HepG2 (cell line): Measurements from ENCODE around the gene LYSMD3. TPM values are rescaled to one million over a fixed set of nuclear protein-coding genes. Genes with fewer than 3 reads are reported as not detected.

Experiments used
- ATAC-seq: fragments of 200-7000 bp; cut with Tn5 transposase; 3 replicates; pipeline ENCODE4 v1.9.1; 2020; ENCODE audit warnings: mild to moderate bottlenecking, moderate library complexity
- BruUV-seq: library from RNA; stranded (reverse); fragments of 400-500 nt; replicated peaks from 2 replicates; lab custom pipeline; 2021; lab: Mats Ljungman, UMichigan
- CTCF ChIA-PET: fragments of 300-600 bp; formaldehyde crosslinking; extraction: SDS; loops from one replicate; lab custom pipeline; 2021; ENCODE audit warnings: low total read pairs, inconsistent platforms, low intra/inter-chr PET ratio; lab: Yijun Ruan, JAX
- POLR2A ChIA-PET: fragments of 350-600 bp; sonication (Branson Sonifier 250); formaldehyde crosslinking; loops from one replicate; lab custom pipeline; 2020; ENCODE audit warnings: antibody characterized with exemption, inconsistent platforms; lab: Yijun Ruan, JAX
- DNase-seq: peaks from one replicate; pipeline ENCODE4 v3.0.0-alpha.2; 2015; ENCODE audit warnings: low spot score
- FAIRE-seq: peaks from 3 replicates; lab custom pipeline; 2011; peaks lifted over from hg19 to GRCh38; lab: Jason Lieb, UNC
- H2AFZ ChIP-seq: one replicate; pipeline ENCODE4 v1.6.1; 2011; ENCODE audit warnings: low read length, inconsistent platforms
- H3K27ac ChIP-seq: fragments of 300-600 bp; 3 replicates; pipeline ENCODE4 v1.8.0; 2011; ENCODE audit warnings: mixed run types, mild to moderate bottlenecking, mixed read lengths, low read length, inconsistent platforms; ENCODE audit not compliant: insufficient read depth; ENCODE audit errors: extremely low read length
- H3K27me3 ChIP-seq, 2 experiments: fragments of 200-600 bp in 1 of 2; 2 replicates in 1 of 2; 3 replicates in 1 of 2; pipeline versions ENCODE4 v1.6.0 to v1.8.0; 2011; ENCODE audit warnings: low read length in 2 of 2, mild to moderate bottlenecking in 2 of 2, moderate library complexity in 2 of 2, inconsistent platforms in 1 of 2; ENCODE audit not compliant: insufficient read depth in 2 of 2, control insufficient read depth in 1 of 2
- H3K36me3 ChIP-seq, 2 experiments: fragments of 200-600 bp in 1 of 2; replicated peaks in 1 of 2; 2 replicates in 1 of 2; 3 replicates in 1 of 2; pipeline versions ENCODE4 v1.5.1 to v1.8.0; 2011; ENCODE audit warnings: low read length in 2 of 2, inconsistent platforms in 1 of 2; ENCODE audit not compliant: insufficient read depth in 2 of 2, control insufficient read depth in 1 of 2
- H3K4me1 ChIP-seq: 2 replicates; pipeline ENCODE4 v1.5.1; 2012; ENCODE audit warnings: low read length, inconsistent platforms; ENCODE audit not compliant: insufficient read depth
- H3K4me2 ChIP-seq: 2 replicates; pipeline ENCODE4 v1.6.0; 2011; ENCODE audit warnings: low read depth, low read length, inconsistent platforms
- H3K4me3 ChIP-seq, 3 experiments: fragments of 200-600 bp in 1 of 3; sonication (generic), shearing (Covaris generic) in 1 of 3; replicated peaks in 1 of 3; 2 replicates each; pipeline ENCODE4 v1.5.1; 2011 to 2016; ENCODE audit warnings: low read length in 3 of 3, inconsistent platforms in 2 of 3, low read depth in 2 of 3, mild to moderate bottlenecking in 2 of 3, control low read depth in 1 of 3, mixed read lengths in 1 of 3; ENCODE audit not compliant: insufficient read depth in 1 of 3
- H3K79me2 ChIP-seq: one replicate; pipeline ENCODE4 v1.6.1; 2011; ENCODE audit warnings: low read length, inconsistent platforms; ENCODE audit not compliant: insufficient read depth
- H3K9ac ChIP-seq: 2 replicates; pipeline ENCODE4 v1.6.0; 2011; ENCODE audit warnings: mild to moderate bottlenecking, low read depth, low read length, inconsistent platforms; ENCODE audit not compliant: insufficient read depth
- H3K9me3 ChIP-seq: 2 replicates; pipeline ENCODE4 v1.5.1; 2012; ENCODE audit warnings: mild to moderate bottlenecking, low read length
- H4K20me1 ChIP-seq: 2 replicates; pipeline ENCODE4 v1.6.0; 2011; ENCODE audit warnings: inconsistent platforms, mild to moderate bottlenecking, low read length, moderate library complexity; ENCODE audit not compliant: insufficient read depth
- ADNP ChIP-seq: sonication (generic); formaldehyde crosslinking; IDR thresholded peaks from 2 replicates; pipeline ENCODE4 v1.4.0; 2020; ENCODE audit warnings: missing genetic modification reagents
- AHR ChIP-seq: IDR thresholded peaks from 2 replicates; pipeline ENCODE4 v1.6.1; 2018; ENCODE audit warnings: missing genetic modification reagents, missing compliant biosample characterization
- ATF7 ChIP-seq, 2 experiments: fragments of 450-650 bp in 1 of 2; sonication (generic) in 1 of 2; formaldehyde crosslinking in 1 of 2; IDR thresholded peaks; 2 replicates each; pipeline versions ENCODE4 v1.4.0 to v1.6.1; 2016 to 2020; ENCODE audit warnings: antibody characterized with exemption in 1 of 2, mild to moderate bottlenecking in 1 of 2, missing genetic modification reagents in 1 of 2
- BHLHE40 ChIP-seq: IDR thresholded peaks from 2 replicates; pipeline ENCODE4 v1.6.1; 2011; ENCODE audit warnings: low read length, improper control_type of control experiment
- DNMT3B ChIP-seq: conservative IDR thresholded peaks from 2 replicates; pipeline ENCODE4 v1.6.1; 2016; ENCODE audit warnings: missing biosample characterization, control low read depth
- GABPA ChIP-seq, 2 experiments: IDR thresholded peaks; 2 replicates each; pipeline ENCODE4 v1.6.1; 2011 to 2016; ENCODE audit warnings: low read depth in 2 of 2, low read length in 1 of 2, missing biosample characterization in 1 of 2, missing genetic modification characterization in 1 of 2
- HNRNPUL1 ChIP-seq: fragments of 200-400 bp; formaldehyde crosslinking; IDR thresholded peaks from 2 replicates; pipeline ENCODE4 v1.6.1; 2017; ENCODE audit warnings: low read depth, mild to moderate bottlenecking, low read length, moderate library complexity
- IRX3 ChIP-seq: sonication (generic); formaldehyde crosslinking; IDR thresholded peaks from 2 replicates; pipeline ENCODE4 v1.8.1; 2023; ENCODE audit warnings: mild to moderate bottlenecking, low read depth, missing genetic modification reagents, borderline replicate concordance
- LCORL ChIP-seq, 2 experiments: fragments of 450-650 bp in 1 of 2; sonication (generic) in 1 of 2; formaldehyde crosslinking in 1 of 2; IDR thresholded peaks; 2 replicates each; pipeline versions ENCODE4 v1.5.0 to v1.6.1; 2017 to 2020; ENCODE audit warnings: antibody characterized with exemption in 1 of 2, missing genetic modification reagents in 1 of 2
- MED13 ChIP-seq: sonication (generic); formaldehyde crosslinking; IDR thresholded peaks from 2 replicates; pipeline ENCODE4 v1.5.0; 2020; ENCODE audit warnings: missing genetic modification reagents
- PHF5A ChIP-seq: IDR thresholded peaks from one replicate; pipeline ENCODE4 v1.6.1; 2018; ENCODE audit warnings: low read depth, missing genetic modification reagents; ENCODE audit not compliant: unreplicated experiment
- RAD51 ChIP-seq: fragments of 450-650 bp; IDR thresholded peaks from 2 replicates; pipeline ENCODE4 v1.6.1; 2016; ENCODE audit warnings: borderline replicate concordance
- SMAD3 ChIP-seq: sonication (generic); formaldehyde crosslinking; IDR thresholded peaks from 2 replicates; pipeline ENCODE4 v1.4.0; 2020; ENCODE audit warnings: missing genetic modification reagents
- ZNF121 ChIP-seq: sonication (generic); formaldehyde crosslinking; IDR thresholded peaks from 2 replicates; pipeline ENCODE4 v1.5.0; 2020; ENCODE audit warnings: mild to moderate bottlenecking, missing genetic modification reagents
- ZNF256 ChIP-seq: sonication (generic); formaldehyde crosslinking; conservative IDR thresholded peaks from 2 replicates; pipeline ENCODE4 v1.4.0; 2020; ENCODE audit warnings: missing genetic modification reagents
- ZNF331 ChIP-seq: sonication (generic); formaldehyde crosslinking; IDR thresholded peaks from 2 replicates; pipeline ENCODE4 v1.4.0; 2020; ENCODE audit warnings: missing genetic modification reagents
- ZNF614 ChIP-seq: IDR thresholded peaks from 2 replicates; pipeline ENCODE4 v1.6.1; 2018; ENCODE audit warnings: missing biosample characterization, missing genetic modification reagents, inconsistent platforms, borderline replicate concordance
- WGBS: methylation state at CpG from one replicate; pipeline ENCODE4 v1.1.6; 2017; ENCODE audit warnings: low lambda C conversion rate; 5-methylcytosine and 5-hydroxymethylcytosine counted together
- in situ Hi-C: cut with HindIII; loops from 2 replicates; pipeline ENCODE4 v1.10.0; 2017; ENCODE audit warnings: low pct_unique_long_range_greater_than_20kb; ENCODE audit not compliant: extremely low pct_ligation_motif_present
- intact Hi-C: fragments of 100-400 bp; cut with micrococcal nuclease; formaldehyde crosslinking; loops from one replicate; pipeline ENCODE4 v1.10.0; 2022; ENCODE audit not compliant: unreplicated experiment
- polyA plus RNA-seq, 8 experiments: library from polyadenylated mRNA; depleted of rRNA in 3 of 8; stranded (reverse) in 7 of 8; unstranded in 1 of 8; fragments of >200 nt; fragmentation: Illumina TruSeq in 4 of 8; extraction: Trizol in 4 of 8; gene quantifications; 2 replicates each; pipeline versions ENCODE4 v1.2.1 to v1.2.3, GENCODE V29; 2011 to 2016; ENCODE audit warnings: low read depth in 4 of 8, missing spikeins in 1 of 8, mixed read lengths in 1 of 8; ENCODE audit not compliant: insufficient read depth in 1 of 8
- total RNA-seq, 5 experiments: library from RNA; depleted of rRNA; stranded (reverse); fragments of >200 nt; fragmentation: Illumina TruSeq; extraction: Trizol; gene quantifications; 2 replicates each; pipeline ENCODE4 v1.2.3, GENCODE V29; 2016; ENCODE audit warnings: low read depth in 1 of 5
- TF ChIP-seq, protein P1 (sequence below): sonication (generic); formaldehyde crosslinking; IDR thresholded peaks from 2 replicates; pipeline ENCODE4 v1.4.0; 2020; ENCODE audit warnings: missing genetic modification reagents, borderline replicate concordance
- TF ChIP-seq, protein P2 (sequence below): sonication (generic); formaldehyde crosslinking; IDR thresholded peaks from 2 replicates; pipeline ENCODE4 v1.4.0; 2020; ENCODE audit warnings: mild to moderate bottlenecking, missing genetic modification reagents

The LYSMD3 gene
- total and polyA plus RNA-seq, 2 of the 13 experiments (the other 11 are each of a cell fraction or from before 2014, with no cell fraction given), result 9.1 to 13.8 TPM

- in situ Hi-C loops, result no loop called here
- 91% methylated on average over 2 of the region's 2 CpGs for WGBS
- ATAC-seq (no peak), DNase-seq (no peak), FAIRE-seq (no peak)
- POLR2A ChIA-PET, result no interaction called here
- intact Hi-C loops, result no loop called here
- TF ChIP-seq ATF7 (IDR thresholded peaks at IDR 0.05) (no peak), ATF7 (CRISPR knock-in tag; IDR thresholded peaks at IDR 0.05) (no peak), ZNF614 (no peak), ZNF256 (CRISPR knock-in tag) (no peak), LCORL (IDR thresholded peaks at IDR 0.05) (no peak), LCORL (CRISPR knock-in tag; IDR thresholded peaks at IDR 0.05) (no peak), MED13 (CRISPR knock-in tag) (no peak), ZNF121 (no peak), RAD51 (no peak), IRX3 (no peak)
- Histone ChIP-seq H3K27ac (no peak overlapping the region), H3K4me3 (no peak overlapping the region), H3K4me2 (no peak overlapping the region), H3K9ac (no peak overlapping the region), H3K79me2 (no peaks in the 10 kb centered on the region), H3K36me3 (0 out of 5 replicates have a peak, but pooled peaks cover 0 to 4% of the 10 kb centered on the region in 2 experiments), H3K27me3 (no peaks in the 10 kb centered on the region), H2AFZ (no peak overlapping the region), H3K9me3 (no peaks in the 10 kb centered on the region), H4K20me1 (no peaks in the 10 kb centered on the region), H3K4me1 (no peaks in the 10 kb centered on the region)
- BruUV-seq, result no TSS peak
- CTCF ChIA-PET, result no interaction called here
Measured at GRCh38 chr5:90488791-90489190, 40.6 kb downstream of the LYSMD3 start.

DNA sequence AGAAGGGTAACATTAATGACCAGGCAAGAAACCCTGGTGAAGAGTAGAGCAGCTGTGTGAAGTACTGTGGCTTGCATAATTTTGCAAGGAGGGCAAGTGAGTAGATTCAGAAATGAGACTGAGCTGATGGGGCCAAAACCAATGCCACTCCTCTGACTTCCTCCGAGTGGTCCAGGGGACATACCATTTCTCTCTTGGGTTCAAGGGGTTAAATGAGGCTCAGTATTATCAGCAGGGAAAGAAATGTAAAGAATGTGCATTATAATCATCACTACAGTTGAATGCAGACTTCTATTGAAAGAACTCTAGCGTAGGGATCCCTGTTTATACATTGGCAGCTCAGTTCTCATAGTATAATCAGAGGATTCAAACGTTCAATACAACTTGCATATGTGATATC lies 44.8 kb downstream of the LYSMD3 start:
- 86% methylated on average over 3 of the region's 3 CpGs for WGBS
- H3K9ac ChIP-seq, result no peak overlapping the region
- in situ Hi-C loops (no loop called here), intact Hi-C loops (no loop called here)
- no peaks in the 10 kb centered on the region for H3K9me3 ChIP-seq
- H3K27me3 ChIP-seq, result no peaks in the 10 kb centered on the region
- ATAC-seq (no peak), DNase-seq (no peak), FAIRE-seq (no peak)
- H3K4me2 ChIP-seq, result no peak overlapping the region
- no peak overlapping the region for H2AFZ ChIP-seq
- H3K27ac ChIP-seq, result no peak overlapping the region
- 0 out of 5 replicates have a peak, but pooled peaks cover 0 to 4% of the 10 kb centered on the region in 2 experiments for H3K36me3 ChIP-seq
- no peaks in the 10 kb centered on the region for H3K4me1 ChIP-seq
- no peaks in the 10 kb centered on the region for H4K20me1 ChIP-seq
- no peaks in the 10 kb centered on the region for H3K79me2 ChIP-seq
- no peak overlapping the region for H3K4me3 ChIP-seq
- ChIA-PET CTCF (no interaction called here), POLR2A (interaction anchor here (0.9 kb wide), 1 partner anchor 10 kb away, joined by 3 read pairs; the partner anchor contains the start of genes MBLAC2 and POLR3G)
- no TSS peak for BruUV-seq
- TF ChIP-seq, protein P1, sequence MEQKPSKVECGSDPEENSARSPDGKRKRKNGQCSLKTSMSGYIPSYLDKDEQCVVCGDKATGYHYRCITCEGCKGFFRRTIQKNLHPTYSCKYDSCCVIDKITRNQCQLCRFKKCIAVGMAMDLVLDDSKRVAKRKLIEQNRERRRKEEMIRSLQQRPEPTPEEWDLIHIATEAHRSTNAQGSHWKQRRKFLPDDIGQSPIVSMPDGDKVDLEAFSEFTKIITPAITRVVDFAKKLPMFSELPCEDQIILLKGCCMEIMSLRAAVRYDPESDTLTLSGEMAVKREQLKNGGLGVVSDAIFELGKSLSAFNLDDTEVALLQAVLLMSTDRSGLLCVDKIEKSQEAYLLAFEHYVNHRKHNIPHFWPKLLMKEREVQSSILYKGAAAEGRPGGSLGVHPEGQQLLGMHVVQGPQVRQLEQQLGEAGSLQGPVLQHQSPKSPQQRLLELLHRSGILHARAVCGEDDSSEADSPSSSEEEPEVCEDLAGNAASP, result no peak
- TF ChIP-seq ADNP (CRISPR knock-in tag) (no peak), GABPA (IDR thresholded peaks at IDR 0.05; ENCODE audit: low read depth, low read length) (no peak), GABPA (CRISPR knock-in tag; IDR thresholded peaks at IDR 0.05; ENCODE audit: low read depth) (no peak), ZNF331 (CRISPR knock-in tag) (no peak), SMAD3 (no peak), AHR (no peak), BHLHE40 (no peak), DNMT3B (no peak), PHF5A (CRISPR knock-in tag) (no peak), HNRNPUL1 (no peak)
- TF ChIP-seq, protein P2, sequence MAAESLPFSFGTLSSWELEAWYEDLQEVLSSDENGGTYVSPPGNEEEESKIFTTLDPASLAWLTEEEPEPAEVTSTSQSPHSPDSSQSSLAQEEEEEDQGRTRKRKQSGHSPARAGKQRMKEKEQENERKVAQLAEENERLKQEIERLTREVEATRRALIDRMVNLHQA (CRISPR knock-in tag), result no peak
